B cell (primary cell): ENCODE measurements around the gene EEF1AKMT3. TPM values are rescaled to one million over a fixed set of nuclear protein-coding genes. Genes with fewer than 3 reads are reported as not detected.
"Not testable (repeated sequence)": the region's sequence is repeated elsewhere in the genome, so short reads cannot be mapped to it uniquely, and the experiment has no call there.

ENCODE experiments used
- ATAC-seq: fragments of 200-7000 bp; cut with Tn5 transposase; one replicate; pipeline ENCODE4 v1.10.0; 2021; ENCODE audit warnings: low read depth, mild to moderate bottlenecking, moderate number of reproducible peaks, moderate library complexity
- CTCF ChIA-PET: fragments of 350-600 bp; sonication (Branson Sonifier 250); formaldehyde crosslinking; loops from one replicate; lab custom pipeline; 2021; ENCODE audit warnings: antibody characterized with exemption, inconsistent platforms; lab: Charles Lee
- POLR2A ChIA-PET: fragments of 350-600 bp; sonication (Branson Sonifier 250); formaldehyde crosslinking; loops from one replicate; lab custom pipeline; 2021; ENCODE audit warnings: antibody characterized with exemption; lab: Charles Lee
- DNase-seq: peaks from one replicate; pipeline ENCODE4 v3.0.0; 2013
- H2AFZ ChIP-seq: 2 replicates; pipeline ENCODE4 v1.6.1; 2012; ENCODE audit warnings: mild to moderate bottlenecking, low read depth, low read length; ENCODE audit not compliant: insufficient read depth, poor library complexity, severe bottlenecking
- H3K27ac ChIP-seq, 2 donors: 1 replicate in 1 of 2; 2 replicates in 1 of 2; pipeline ENCODE4 v1.5.1; 2012 to 2013; ENCODE audit warnings: low read length in 2 of 2, mild to moderate bottlenecking in 2 of 2, moderate library complexity in 1 of 2
- H3K27me3 ChIP-seq, 4 experiments: fragments of 200-600 bp in 1 of 4; sonication (generic) in 1 of 4; replicated peaks in 1 of 4; 1 replicate in 2 of 4; 2 replicates in 2 of 4; pipeline versions ENCODE4 v1.6.1 to v1.7.0; 2013 to 2016; ENCODE audit warnings: low read length in 3 of 4, mild to moderate bottlenecking in 2 of 4, mixed read lengths in 1 of 4, moderate library complexity in 1 of 4; ENCODE audit not compliant: insufficient read depth in 4 of 4, control insufficient read depth in 3 of 4; ENCODE audit errors: control extremely low read depth in 1 of 4
- H3K36me3 ChIP-seq, 2 experiments: replicated peaks in 1 of 2; 1 replicate in 1 of 2; 2 replicates in 1 of 2; pipeline versions ENCODE4 v1.6.1 to v1.7.1; 2013; ENCODE audit warnings: low read length in 1 of 2; ENCODE audit not compliant: insufficient read depth in 2 of 2, control insufficient read depth in 1 of 2; ENCODE audit errors: control extremely low read depth in 1 of 2, extremely low read depth in 1 of 2
- H3K4me1 ChIP-seq, 2 donors: fragments of 200-600 bp in 1 of 2; sonication (generic) in 1 of 2; 1 replicate in 1 of 2; 2 replicates in 1 of 2; pipeline versions ENCODE4 v1.5.1 to v1.6.1; 2013 to 2017; ENCODE audit warnings: low read length in 2 of 2; ENCODE audit not compliant: control insufficient read depth in 2 of 2, insufficient read depth in 2 of 2
- H3K4me2 ChIP-seq: replicated peaks from 2 replicates; pipeline ENCODE3; 2012; ENCODE audit warnings: mild to moderate bottlenecking, low read depth, low read length; ENCODE audit not compliant: poor library complexity, severe bottlenecking
- H3K4me3 ChIP-seq, 5 experiments: fragments of 200-600 bp in 1 of 5; sonication (generic) in 1 of 5; 1 replicate in 3 of 5; 2 replicates in 2 of 5; pipeline versions ENCODE4 v1.5.1 to v1.7.0; 2011 to 2016; ENCODE audit warnings: low read length in 4 of 5, mild to moderate bottlenecking in 4 of 5, low read depth in 2 of 5, control low read depth in 1 of 5, moderate library complexity in 1 of 5; ENCODE audit not compliant: insufficient read depth in 1 of 5; ENCODE audit errors: control extremely low read depth in 1 of 5, extremely low read depth in 1 of 5
- H3K79me2 ChIP-seq: fragments of 200-600 bp; sonication (generic); one replicate; pipeline ENCODE4 v1.6.0; 2016; ENCODE audit warnings: low read length; ENCODE audit not compliant: control insufficient read depth, insufficient read depth
- H3K9ac ChIP-seq: fragments of 200-600 bp; sonication (generic); 2 replicates; pipeline ENCODE4 v1.6.1; 2017; ENCODE audit warnings: mild to moderate bottlenecking, low read length, moderate library complexity
- H3K9me3 ChIP-seq, 3 donors: one replicate each; pipeline versions ENCODE4 v1.6.1 to v1.7.1; 2013; ENCODE audit warnings: low read length in 2 of 3; ENCODE audit not compliant: control insufficient read depth in 2 of 3, insufficient read depth in 1 of 3; ENCODE audit errors: control extremely low read depth in 1 of 3
- H4K20me1 ChIP-seq: 2 replicates; pipeline ENCODE4 v1.6.0; 2012; ENCODE audit warnings: mild to moderate bottlenecking, low read length; ENCODE audit not compliant: insufficient read depth, control insufficient read depth, poor library complexity, severe bottlenecking
- H3K27ac Mint-ChIP-seq: one replicate; pipeline ENCODE4 v1.8.0; 2021; ENCODE audit warnings: mixed read lengths
- H3K27me3 Mint-ChIP-seq: one replicate; pipeline ENCODE4 v1.8.0; 2021; ENCODE audit warnings: mixed read lengths
- H3K4me1 Mint-ChIP-seq: one replicate; pipeline ENCODE4 v1.8.0; 2021; ENCODE audit warnings: mixed read lengths
- H3K4me3 Mint-ChIP-seq: one replicate; pipeline ENCODE4 v1.8.0; 2021; ENCODE audit warnings: mixed read lengths
- H3K9me3 Mint-ChIP-seq: one replicate; pipeline ENCODE4 v1.8.0; 2022; ENCODE audit warnings: mixed read lengths; ENCODE audit not compliant: insufficient read depth
- EZH2 ChIP-seq: IDR thresholded peaks from 2 replicates; pipeline ENCODE4 v1.6.1; 2012; ENCODE audit warnings: borderline replicate concordance, low read depth, mild to moderate bottlenecking, moderate library complexity, low read length; ENCODE audit not compliant: insufficient read depth, poor library complexity, severe bottlenecking
- WGBS: methylation state at CpG from one replicate; pipeline ENCODE4 v1.1.5; 2013; ENCODE audit warnings: missing lambda C conversion rate; ENCODE audit not compliant: insufficient coverage; 5-methylcytosine and 5-hydroxymethylcytosine counted together
- intact Hi-C: fragments of 100-400 bp; cut with micrococcal nuclease; formaldehyde crosslinking; loops from one replicate; pipeline ENCODE4 v1.10.0; 2022
- polyA plus RNA-seq: library from polyadenylated mRNA; depleted of rRNA; stranded (reverse); fragments of >200 nt; gene quantifications from 2 replicates; pipeline ENCODE4 v1.2.3, GENCODE V29; 2012
- total RNA-seq, 2 donors: library from RNA; stranded (reverse); fragments of 120-200 nt in 1 of 2; gene quantifications; 1 replicate in 1 of 2; 2 replicates in 1 of 2; pipeline versions ENCODE4 v1.2.3 to v1.2.4, GENCODE V29; 2013 to 2022
- TF ChIP-seq, protein P1 (sequence below): fragments of 200-600 bp; IDR thresholded peaks from one replicate; pipeline ENCODE4 v1.8.0; 2022; ENCODE audit warnings: antibody characterized with exemption, mild to moderate bottlenecking

Gene EEF1AKMT3
- total and polyA plus RNA-seq, 2 donors (not counting 1 experiment from before 2014, with no cell fraction given) = 0.89 to 1.3 TPM

DNA sequence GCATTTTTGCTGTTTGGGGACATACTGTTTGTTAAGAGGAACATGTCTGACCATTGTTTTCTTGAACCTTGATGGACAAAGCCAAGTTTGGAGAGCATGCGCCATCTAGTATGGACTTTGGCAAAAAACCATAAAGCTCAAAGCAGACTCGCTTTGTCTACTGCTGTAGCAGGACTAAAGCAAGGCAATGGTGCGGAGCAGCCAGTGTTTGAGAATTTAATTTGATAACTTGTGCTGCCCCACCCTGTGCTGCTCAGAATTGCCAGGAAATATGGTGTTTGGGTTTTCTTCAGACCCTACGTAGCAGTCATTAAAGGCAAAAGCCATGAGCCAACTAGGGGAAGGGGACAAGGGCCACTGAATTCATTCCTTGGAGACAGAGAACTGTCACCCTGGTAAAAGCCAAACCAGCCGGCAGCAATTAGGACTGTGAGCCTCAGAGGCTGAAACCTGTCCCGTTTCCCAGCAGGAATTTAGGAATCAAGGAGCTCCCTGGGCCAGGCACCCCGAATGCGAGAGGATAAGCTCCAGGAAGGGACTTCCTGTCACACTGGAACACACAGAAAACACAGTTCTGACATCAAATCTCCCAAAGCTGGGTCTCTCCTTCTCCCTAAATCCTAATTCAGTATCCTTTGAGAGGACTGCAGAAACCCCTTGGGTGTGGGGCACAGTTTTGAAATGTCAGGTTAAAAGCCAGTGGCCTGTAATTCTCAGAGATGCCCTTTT, 45.0 kb downstream of the EEF1AKMT3 start:
- Histone ChIP-seq H3K79me2 (no peaks in the 10 kb centered on the region), H4K20me1 (peaks cover 8% of the 10 kb centered on the region), H3K27ac (no peak overlapping the region), H3K9me3 (no peaks in the 10 kb centered on the region), H2AFZ (no peak overlapping the region), H3K27me3 (no peaks in the 10 kb centered on the region), H3K4me3 (no peak overlapping the region), H3K9ac (no peak overlapping the region), H3K4me2 (no peak overlapping the region), H3K36me3 (peaks cover 0 to 15% of the 10 kb centered on the region in 2 experiments), H3K4me1 (no peaks in the 10 kb centered on the region)
- TF ChIP-seq, protein P1, sequence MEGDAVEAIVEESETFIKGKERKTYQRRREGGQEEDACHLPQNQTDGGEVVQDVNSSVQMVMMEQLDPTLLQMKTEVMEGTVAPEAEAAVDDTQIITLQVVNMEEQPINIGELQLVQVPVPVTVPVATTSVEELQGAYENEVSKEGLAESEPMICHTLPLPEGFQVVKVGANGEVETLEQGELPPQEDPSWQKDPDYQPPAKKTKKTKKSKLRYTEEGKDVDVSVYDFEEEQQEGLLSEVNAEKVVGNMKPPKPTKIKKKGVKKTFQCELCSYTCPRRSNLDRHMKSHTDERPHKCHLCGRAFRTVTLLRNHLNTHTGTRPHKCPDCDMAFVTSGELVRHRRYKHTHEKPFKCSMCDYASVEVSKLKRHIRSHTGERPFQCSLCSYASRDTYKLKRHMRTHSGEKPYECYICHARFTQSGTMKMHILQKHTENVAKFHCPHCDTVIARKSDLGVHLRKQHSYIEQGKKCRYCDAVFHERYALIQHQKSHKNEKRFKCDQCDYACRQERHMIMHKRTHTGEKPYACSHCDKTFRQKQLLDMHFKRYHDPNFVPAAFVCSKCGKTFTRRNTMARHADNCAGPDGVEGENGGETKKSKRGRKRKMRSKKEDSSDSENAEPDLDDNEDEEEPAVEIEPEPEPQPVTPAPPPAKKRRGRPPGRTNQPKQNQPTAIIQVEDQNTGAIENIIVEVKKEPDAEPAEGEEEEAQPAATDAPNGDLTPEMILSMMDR = no peak
- TF ChIP-seq EZH2 = no peak
- no peaks in the 10 kb centered on the region for H3K27me3 Mint-ChIP-seq
- no peak overlapping the region for H3K4me3 Mint-ChIP-seq
- no peak for ATAC-seq
- no peaks in the 10 kb centered on the region for H3K4me1 Mint-ChIP-seq
- DNase-seq = no peak
- ChIA-PET POLR2A (interaction anchor here (0.6 kb wide), 1 partner anchor 56 kb away, joined by 3 read pairs; no protein-coding TSS in a partner anchor), CTCF (interaction anchor here (0.7 to 2.7 kb wide), 4 partner anchors 10 to 50 kb away, joined by 3 to 9 read pairs (median 7); no protein-coding TSS in a partner anchor)
- WGBS = 95% methylated on average over 8 of the region's 8 CpGs
- intact Hi-C loops = no loop called here
- H3K27ac Mint-ChIP-seq = no peak overlapping the region
- no peaks in the 10 kb centered on the region for H3K9me3 Mint-ChIP-seq

DNA sequence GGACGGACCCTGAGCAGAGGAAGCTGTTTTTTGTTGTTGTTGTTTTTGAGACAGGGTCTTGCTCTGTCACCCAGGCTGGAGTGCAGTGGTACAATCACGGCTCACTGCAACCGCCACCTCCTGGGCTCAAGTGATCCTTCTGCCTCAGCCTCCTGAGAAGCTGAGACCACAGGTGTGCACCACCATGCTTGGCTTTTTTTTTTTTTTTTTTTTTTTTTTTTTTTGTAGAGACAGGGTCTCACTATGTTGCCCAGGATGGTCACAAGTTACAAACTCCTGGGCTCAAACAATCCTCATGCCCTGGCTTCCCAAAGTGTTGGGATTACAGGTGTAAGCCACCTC, 45.5 kb downstream of the EEF1AKMT3 start:
- H3K9me3 Mint-ChIP-seq, H3K4me2 ChIP-seq, H2AFZ ChIP-seq, H3K27ac Mint-ChIP-seq, H3K9me3 ChIP-seq, H3K27me3 ChIP-seq, DNase-seq, H3K27ac ChIP-seq, H3K4me1 ChIP-seq, H3K27me3 Mint-ChIP-seq, H3K4me1 Mint-ChIP-seq, H3K79me2 ChIP-seq, ATAC-seq, H3K9ac ChIP-seq, intact Hi-C loops, H3K4me3 ChIP-seq, H3K4me3 Mint-ChIP-seq: not testable (repeated sequence)
- Histone ChIP-seq H3K36me3 (peaks cover 0 to 20% of the 10 kb centered on the region in 2 experiments), H4K20me1 (peaks cover 13% of the 10 kb centered on the region)
- POLR2A ChIA-PET = interaction anchor here (0.6 to 0.7 kb wide), 2 partner anchors 57 to 87 kb away, joined by 3 read pairs; no protein-coding TSS in a partner anchor
- CTCF ChIA-PET = interaction anchor here (0.7 to 2.7 kb wide), 5 partner anchors 10 to 49 kb away, joined by 3 to 9 read pairs (median 5); no protein-coding TSS in a partner anchor
- WGBS = 93% methylated on average over 3 of the region's 3 CpGs

DNA sequence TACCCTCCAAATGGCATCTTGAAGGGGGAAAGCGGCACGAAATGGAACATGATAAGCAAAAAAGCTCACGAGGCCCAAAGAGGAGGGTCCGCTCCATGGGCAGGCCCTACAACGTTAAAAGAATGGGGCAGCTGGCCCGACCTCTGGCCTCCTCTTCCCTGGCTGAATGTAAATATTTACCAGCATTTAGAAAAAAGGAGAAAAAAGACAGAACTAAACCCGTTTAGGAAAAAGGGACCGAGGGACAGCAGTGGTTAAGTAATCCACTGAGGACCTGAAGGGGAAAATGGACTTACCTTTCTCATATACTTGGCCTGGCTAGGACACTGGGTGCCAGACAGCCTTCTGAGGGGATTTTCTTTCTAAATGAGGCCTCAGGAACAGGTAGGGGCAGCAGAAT, 47.7 kb downstream of the EEF1AKMT3 start:
- H3K4me1 ChIP-seq, H3K79me2 ChIP-seq, intact Hi-C loops, H3K4me3 ChIP-seq, ATAC-seq, H3K9ac ChIP-seq, H3K9me3 ChIP-seq, H3K4me1 Mint-ChIP-seq, H3K27me3 ChIP-seq, H3K27me3 Mint-ChIP-seq, DNase-seq, POLR2A ChIA-PET, H3K27ac Mint-ChIP-seq, H3K4me2 ChIP-seq, H3K4me3 Mint-ChIP-seq, H2AFZ ChIP-seq, H3K27ac ChIP-seq, H3K9me3 Mint-ChIP-seq: not testable (repeated sequence)
- 94% methylated on average over 6 of the region's 8 CpGs for WGBS
- Histone ChIP-seq H4K20me1 (peaks cover 31% of the 10 kb centered on the region), H3K36me3 (peaks cover 0 to 42% of the 10 kb centered on the region in 2 experiments)
- CTCF ChIA-PET = interaction anchor here (1.1 kb wide), 1 partner anchor 12 kb away, joined by 4 read pairs; no protein-coding TSS in a partner anchor
